Dermis blood vessel endothelial cell (primary cell): ENCODE measurements around the gene MRPL41. TPM values are rescaled to one million over a fixed set of nuclear protein-coding genes. Genes with fewer than 3 reads are reported as not detected.
A peak's percentile ranks its signal among the peaks of the same experiment; 100 is the strongest.
"Not testable (repeated sequence)": the region's sequence is repeated elsewhere in the genome, so short reads cannot be mapped to it uniquely, and the experiment has no call there.

ENCODE experiments used
- DNase-seq: peaks from one replicate; pipeline ENCODE4 v3.0.0; 2010
- total RNA-seq: library from RNA; depleted of rRNA; stranded (reverse); fragments of >200 nt; gene quantifications from 2 replicates; pipeline ENCODE4 v1.2.3, GENCODE V29; 2014

The MRPL41 gene
- total RNA-seq, 1 donor from 2014 or later, result 58.2 TPM

DNA sequence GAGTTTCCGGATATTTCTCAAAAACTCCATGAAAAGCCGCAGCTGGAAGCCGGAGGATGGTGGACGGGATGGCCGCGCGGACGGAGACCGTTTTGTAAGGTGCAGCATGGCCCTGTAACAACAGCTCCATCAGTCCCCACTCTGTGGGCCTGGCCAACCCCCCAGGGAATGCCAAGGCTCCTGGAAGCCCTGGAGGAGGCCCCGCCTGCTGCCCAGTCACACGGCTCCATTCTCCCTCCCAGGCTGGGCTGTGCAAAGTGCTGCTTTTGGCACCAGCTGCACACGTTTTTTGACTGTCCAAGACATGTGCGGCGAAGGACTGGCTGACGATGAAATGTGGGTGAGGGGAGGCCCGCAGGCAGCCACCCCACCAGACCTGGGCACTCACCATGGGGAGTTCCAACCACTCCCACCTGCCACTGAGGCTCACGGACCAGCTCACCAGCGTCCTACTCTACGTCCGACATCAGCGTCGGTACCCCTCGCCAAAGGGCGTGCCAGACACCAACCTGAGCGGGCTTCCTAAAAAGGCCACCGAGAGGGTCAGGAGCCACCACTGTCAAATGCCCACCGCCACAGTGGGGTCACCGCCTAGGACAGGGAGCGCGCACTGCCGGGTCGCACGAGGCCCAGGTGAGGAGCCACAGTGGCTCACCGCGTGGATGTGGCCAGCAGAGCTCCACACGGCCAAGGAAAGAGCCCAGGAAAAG lies 28.8 kb upstream of the MRPL41 start:
- DNase-seq, result no peak

- DNase-seq, result no peak
Observed at GRCh38 chr9:137524161-137524980, 27.3 kb upstream of the MRPL41 start.

- no peak for DNase-seq
Observed at GRCh38 chr9:137524981-137525317, 26.7 kb upstream of the MRPL41 start.

DNA sequence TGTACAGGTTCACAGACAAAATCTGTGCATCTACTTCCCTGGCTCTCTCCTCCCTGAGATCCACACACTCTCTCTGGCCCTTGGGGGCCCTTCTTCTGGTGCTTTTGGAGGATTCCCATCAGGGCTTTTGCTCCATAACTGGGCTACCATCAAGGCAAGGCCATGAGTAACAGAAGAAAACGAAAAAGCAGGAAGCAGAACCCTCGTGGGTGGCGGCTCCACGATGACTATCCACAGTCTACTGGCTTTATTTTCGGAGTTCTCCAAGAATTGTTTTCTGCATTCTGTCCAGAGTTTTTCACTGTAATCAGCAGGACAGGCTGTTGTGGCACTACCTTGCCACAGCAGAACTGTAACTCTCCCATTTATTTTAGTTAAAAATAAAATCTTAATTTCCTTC lies 21.3 kb upstream of the MRPL41 start:
- DNase-seq, result no peak

GRCh38 chr9:137531099-137531765 lies 20.4 kb upstream of the MRPL41 start:
- DNase-seq, result no peak

DNA sequence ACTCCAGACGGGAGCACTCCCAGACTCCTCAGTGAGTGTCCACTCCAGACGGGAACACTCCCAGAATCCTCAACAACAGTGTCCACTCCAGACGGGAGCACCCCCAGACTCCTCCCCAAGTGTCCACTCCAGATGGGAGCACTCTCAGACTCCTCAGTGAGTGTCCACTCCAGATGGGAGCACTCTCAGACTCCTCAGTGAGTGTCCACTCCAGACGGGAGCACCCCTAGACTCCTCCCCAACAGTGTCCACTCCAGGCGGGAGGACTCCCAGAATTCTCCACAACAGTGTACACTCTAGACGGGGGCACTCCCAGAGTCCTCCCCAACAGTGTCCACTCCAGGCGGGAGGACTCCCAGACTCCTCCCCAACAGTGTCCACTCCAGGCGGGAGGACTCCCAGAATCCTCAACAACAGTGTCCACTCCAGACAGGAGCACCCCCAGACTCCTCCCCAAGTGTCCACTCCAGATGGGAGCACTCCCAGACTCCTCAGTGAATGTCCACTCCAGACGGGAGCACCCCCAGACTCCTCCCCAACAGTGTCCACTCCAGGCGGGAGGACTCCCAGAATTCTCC lies 18.7 kb upstream of the MRPL41 start:
- not testable (repeated sequence) for DNase-seq

GRCh38 chr9:137534256-137535119 lies 17.2 kb upstream of the MRPL41 start:
- peak; percentile 74 for DNase-seq

DNA sequence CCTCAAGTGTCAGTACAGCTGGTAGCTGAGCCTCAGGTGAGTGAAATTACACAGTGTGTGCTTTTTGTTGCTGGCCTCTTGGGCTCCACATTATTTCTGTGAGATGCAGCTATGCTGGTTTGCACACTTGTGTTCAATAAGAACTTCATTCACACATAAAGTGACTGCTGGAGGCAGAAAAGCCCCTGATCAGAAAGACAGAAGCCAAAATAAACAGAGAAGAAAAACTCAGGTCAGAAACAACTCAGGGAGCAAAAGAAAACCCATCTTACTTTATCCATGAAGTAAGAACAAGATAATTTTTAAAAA lies 16.6 kb upstream of the MRPL41 start:
- DNase-seq, result no peak

DNA sequence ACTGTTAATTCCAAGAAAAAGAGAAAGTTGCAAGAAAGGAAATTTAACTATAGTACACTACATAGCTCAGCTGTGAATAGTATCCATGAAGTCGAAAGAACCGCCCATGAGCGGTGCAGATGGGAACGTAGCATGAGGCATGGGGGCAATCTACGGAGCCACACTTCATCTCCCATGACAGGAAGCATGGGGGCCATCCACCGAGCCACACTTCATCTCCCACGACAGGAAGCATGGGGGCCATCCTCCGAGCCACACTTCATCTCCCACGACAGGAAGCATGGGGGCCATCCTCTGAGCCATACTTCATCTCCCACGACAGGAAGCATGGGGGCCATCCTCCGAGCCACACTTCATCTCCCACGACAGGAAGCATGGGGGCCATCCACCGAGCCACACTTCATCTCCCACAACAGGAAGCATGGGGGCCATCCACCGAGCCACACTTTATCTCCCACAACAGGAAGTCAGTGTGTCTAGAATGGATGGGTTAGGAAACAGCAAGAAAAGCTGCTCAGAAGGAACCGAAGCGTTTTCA lies 15.0 kb upstream of the MRPL41 start:
- not testable (repeated sequence) for DNase-seq

DNA sequence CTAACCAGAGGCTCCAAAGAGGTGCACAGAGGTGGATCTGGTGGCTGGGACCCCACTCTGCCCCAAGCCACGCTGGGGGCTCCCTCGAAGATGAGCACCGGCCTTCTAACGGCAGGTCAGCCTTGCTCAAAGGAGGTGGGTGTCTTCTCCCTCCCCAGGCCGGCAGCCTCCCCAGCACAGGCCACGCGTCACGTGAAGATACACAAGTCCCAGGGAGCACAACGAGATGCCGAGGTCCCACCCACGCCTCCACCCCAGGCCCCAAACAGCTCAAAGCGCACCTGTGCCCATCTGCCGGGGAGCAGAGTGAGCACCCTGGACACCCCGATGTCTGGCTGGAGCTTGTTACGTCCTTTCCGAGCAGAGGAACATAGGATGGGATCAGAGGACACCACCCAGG lies 13.6 kb upstream of the MRPL41 start:
- no peak for DNase-seq

- DNase-seq, result no peak
Observed at GRCh38 chr9:137540536-137540935, 11.1 kb upstream of the MRPL41 start.

DNA sequence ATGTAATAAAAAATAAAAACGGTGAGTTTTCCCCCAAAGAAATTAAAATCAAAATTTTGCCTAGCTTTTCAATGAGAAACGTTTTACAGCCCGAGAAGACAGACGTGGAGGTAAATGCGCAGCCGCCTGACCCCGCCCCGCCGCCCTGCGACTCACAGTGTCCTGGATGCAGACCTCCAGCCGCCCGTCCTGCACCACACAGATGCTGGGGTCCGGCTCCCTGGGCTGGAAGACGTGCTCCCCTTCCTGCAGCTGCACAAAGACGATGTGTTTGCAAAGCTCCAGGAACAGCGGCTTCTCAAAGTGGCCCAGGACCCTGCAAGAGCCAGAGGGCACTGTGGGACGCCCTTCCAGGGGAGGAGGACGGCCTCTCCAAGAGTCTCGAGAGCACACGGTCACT lies 9.2 kb upstream of the MRPL41 start:
- DNase-seq, result no peak

DNA sequence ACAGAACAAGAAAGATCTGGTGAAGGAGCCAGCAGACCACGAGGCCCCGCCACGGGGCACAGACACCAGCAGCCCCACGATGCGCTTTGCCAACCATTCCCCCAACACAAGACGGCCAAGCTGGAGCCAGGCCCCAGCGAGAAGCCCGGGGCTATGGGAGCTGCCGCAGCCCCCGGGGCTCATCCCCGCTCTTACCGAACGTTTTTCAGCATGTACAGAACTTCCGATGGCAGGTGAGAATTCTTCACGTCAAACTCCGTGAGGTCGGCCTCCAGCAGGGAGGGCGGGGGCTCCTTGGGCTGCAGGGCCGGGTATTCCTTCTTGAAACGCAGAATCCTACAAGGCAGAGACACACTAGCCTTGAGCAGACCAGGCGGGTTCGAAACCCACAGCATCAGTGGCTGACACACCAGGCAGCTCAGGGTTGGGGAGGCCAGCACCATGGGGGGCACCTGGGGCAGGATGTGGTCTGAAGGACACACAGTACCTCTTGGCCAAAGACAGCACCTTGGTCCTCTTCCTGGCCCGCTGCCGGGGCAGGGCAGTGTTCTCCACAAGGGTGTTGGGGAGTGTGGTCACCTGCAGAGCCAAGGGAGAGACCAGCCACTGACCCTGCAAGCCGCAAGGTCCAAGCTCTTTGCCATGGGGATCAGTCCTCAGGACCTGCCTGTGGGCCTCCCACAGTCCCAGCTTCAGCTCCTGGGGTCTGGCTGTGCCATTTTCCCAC lies 8.3 kb upstream of the MRPL41 start:
- DNase-seq, result no peak

GRCh38 chr9:137544176-137544760 lies 7.4 kb upstream of the MRPL41 start:
- DNase-seq, result no peak

DNA sequence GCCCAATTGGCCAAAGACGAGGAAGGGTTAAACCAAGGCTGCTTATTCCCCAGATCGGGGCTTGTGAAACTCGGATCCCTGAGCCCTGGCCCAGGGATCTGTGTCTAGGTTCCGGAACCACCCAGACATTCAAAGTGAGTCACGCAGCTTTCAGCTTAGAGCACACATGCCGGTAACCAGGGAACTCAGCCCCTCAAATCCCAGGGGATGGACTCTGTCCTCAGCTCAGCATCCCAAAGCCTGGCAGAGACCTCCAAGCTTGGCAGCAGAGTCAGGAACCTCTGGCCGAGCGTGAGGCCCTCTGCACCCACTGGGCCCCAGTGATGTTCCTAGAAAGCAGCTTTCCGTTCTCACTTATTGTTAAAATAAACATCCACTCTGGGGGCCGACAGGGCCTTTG lies 6.6 kb upstream of the MRPL41 start:
- DNase-seq, result no peak

DNA sequence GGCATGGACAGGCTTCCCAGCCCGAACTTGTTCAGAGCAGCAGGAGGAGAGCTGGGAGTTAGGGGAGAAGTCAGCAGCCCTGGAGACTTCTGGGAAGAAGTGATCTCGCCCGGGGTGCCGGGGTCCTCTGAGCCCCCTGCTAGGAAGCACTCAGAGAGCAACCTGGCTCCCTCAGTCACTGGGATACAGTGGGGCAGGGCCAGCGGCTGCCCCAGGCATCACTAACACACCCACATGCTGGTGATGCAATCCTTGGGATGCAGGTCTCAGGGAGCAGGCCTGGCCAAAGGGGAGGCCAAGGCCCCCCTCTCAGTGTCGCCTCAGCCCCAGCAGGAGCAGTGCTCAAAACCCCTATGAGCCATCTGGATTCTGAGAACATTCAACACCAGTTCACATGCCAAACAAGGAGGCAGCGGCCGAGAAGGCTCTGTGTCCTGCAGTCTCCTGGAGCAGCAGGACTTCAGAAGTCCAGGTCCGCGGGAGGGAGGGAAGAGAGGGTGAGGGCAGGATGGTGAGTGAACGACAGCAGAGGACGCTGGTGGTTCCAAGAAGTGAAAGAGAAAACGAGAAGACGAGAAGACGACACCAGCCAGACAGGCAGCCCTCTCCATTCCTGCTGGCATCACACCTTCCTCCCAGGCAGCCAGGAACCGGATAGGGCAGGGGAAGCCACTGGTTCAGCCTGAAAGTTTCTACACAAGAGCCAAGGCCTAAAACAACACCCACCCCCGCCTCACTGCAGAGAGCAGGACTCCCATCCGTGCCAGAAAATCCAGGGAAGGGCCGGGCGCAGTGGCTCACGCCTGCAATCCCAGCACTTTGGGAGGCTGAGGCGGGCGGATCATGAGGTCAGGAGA lies 3.8 kb upstream of the MRPL41 start:
- no peak for DNase-seq

GRCh38 chr9:137550231-137550621 lies 1.5 kb upstream of the MRPL41 start, which contains the start of gene PNPLA7:
TSS of gene PNPLA7 (minus strand) at chr9:137550402. CDS start at chr9:137550197, 205 bp downstream.
- peak; percentile 74 for DNase-seq

DNA sequence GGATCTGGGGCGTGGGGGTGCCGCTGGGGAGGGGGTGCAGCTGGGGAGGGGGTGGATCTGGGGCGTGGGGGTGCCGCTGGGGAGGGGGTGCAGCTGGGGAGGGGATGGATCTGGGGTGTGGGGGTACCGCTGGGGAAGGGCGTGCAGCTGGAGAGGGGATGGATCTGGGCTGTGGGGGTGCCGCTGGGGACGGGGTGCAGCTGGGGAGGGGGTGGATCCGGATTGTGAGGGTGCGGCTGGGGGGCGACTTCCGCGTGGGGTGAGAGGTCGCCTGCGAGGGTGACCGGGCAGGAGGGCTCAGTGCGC lies 768 bp upstream of the MRPL41 start:
- DNase-seq, result not testable (repeated sequence)

GRCh38 chr9:137552022-137552768 lies 516 bp downstream of the MRPL41 start:
- peak; percentile 39 for DNase-seq
